GM18498 (cell line): ENCODE measurements around the gene TAAR2.
"Not testable (repeated sequence)": the region's sequence is repeated elsewhere in the genome, so short reads cannot be mapped to it uniquely, and the experiment has no call there.

Experiments
- ATAC-seq: cut with Tn5 transposase; IDR thresholded peaks from one replicate; pipeline ENCODE4 v1.9.1; 2021; ENCODE audit warnings: mild to moderate bottlenecking, moderate library complexity; ENCODE audit not compliant: unreplicated experiment

Gene TAAR2

DNA sequence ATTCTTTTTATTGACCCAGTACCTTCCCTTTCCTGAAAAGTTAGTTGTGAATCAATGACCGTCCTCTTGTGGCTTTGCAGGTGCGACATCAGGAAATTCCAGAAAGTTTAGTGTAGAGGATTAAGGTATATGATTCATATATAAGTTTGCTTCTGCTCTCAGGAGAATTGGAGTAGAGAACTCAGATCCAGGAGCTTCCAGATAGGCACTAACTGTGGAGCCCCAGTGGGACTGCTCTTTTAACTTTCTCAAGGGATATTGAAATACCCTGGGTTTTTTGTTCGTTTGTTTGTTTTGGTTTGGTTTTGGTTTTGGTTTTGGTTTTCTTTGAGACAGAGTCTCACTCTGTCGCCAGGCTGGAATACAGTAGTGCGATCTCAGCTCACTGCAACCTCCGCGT, 9.5 kb downstream of the TAAR2 start:
- no peak for ATAC-seq

DNA sequence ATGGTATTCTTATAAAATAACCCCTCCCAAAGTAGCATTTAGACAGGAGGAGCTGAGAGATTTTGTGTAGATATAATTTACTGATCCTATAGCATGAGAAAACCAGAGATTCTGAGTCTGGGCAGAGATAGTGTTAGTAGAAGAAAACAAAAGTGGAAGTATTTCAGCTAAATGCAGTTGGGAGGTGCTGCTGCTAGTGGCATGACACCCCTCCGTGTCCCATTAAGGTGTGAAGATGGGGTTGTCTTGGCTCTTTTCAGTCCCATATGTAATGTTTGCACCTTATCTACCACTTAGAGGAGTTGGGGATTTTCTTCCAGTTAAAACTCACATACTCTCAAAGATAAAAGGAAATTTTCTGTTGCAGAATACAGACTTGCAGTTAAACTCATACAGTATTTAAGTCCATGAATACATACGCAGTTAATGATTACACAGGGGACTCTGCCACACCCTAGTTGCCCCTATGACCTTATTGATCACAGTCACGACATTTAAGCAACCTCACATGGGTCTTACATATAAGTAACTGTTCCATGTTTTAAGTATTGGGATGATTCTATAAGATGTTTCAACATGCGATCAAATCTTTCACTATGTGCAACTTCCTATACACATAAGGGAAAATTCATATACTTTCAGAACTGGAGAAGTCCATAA, 11.5 kb downstream of the TAAR2 start:
- no peak for ATAC-seq

DNA sequence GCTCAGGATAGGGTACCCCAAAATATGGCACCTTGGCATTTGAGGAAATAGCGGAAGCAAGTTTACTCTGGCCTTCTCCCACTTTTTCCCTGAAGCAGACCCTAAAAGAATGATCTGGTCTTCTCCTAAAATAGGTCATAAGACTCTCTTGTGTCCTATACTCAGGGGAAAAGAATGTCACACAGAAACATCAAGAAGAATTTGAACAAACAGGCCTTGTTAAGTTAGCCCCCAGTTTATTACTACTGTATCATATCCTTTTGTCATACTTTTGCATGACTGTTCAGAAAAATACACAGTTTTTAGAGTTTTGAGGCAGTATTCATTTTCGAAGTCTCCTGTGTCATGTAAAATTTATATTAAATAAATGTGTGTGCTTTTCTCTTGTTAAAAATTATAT, 12.5 kb downstream of the TAAR2 start:
- ATAC-seq, result no peak

DNA sequence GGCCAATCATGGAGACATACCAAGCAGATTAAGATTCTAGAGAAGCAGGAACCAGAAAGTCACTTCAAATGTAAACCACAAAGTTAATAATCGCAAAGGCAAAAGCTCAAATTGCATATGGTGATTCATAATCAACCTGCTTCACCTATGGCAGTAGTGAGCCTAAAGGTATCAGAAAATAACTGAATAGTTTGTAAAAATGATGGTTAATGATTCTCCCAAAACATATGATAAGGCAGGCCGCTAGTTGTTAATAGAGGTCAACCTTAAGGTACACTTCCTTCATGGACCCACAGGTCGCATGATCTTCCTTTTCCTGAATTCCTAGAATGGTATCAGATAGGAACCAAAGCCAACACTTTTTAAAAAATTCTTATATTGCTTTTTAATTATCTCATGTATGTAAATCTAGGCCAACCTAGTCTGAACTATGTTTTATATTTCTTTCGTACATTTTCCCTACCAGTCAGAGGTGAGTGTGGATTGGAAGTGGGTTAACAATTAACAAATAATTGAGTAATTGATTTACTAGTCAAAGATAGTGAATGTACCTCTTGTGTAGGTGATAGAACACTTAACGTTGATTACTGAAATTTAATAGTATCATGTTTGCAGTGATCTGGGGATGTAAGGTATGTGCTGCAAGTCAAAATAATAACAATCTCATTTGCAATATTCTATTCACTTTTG, 16.4 kb downstream of the TAAR2 start:
- no peak for ATAC-seq

DNA sequence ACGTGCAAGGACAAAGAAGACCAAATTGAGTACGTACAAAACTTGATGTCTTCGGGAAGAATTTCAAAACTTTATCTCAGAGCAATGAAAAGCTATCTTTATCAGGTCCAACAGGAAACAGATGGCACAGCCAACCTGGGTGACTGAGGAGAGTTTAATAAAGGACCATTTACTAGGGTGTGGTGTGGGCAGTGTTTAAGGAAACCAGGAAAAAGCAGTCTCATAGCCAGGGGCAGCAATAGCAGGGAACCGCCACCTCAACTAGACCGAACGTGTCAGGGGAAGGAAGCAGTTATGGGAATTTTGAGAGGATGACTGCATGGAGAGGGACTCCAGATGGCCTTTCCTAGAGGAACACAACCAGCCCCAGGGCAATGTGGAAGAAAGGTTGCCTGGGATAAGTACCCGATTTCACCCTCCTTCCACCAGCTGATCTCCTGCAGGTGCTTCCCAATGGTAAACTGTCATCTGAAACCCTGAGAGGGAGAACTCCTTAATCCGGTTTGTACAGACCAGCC, 19.4 kb downstream of the TAAR2 start:
- ATAC-seq, result no peak

DNA sequence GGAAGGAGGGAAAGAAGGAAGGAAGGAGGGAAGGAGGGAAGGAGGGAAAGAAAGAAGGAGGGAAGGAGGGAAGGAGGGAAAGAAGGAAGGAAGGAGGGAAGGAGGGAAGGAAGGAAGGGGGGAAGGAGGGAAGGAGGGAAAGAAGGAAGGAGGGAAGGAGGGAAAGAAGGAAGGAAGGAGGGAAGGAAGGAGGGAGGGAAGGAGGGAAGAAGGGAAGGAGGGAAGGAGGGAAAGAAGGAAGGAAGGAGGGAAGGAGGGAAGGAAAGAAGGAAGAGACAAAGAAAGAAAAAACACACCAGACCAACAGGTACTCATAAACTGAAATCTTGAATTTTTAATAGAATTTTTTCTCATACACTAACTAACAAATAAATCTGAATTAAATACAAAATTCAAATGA, 23.2 kb downstream of the TAAR2 start:
- not testable (repeated sequence) for ATAC-seq

DNA sequence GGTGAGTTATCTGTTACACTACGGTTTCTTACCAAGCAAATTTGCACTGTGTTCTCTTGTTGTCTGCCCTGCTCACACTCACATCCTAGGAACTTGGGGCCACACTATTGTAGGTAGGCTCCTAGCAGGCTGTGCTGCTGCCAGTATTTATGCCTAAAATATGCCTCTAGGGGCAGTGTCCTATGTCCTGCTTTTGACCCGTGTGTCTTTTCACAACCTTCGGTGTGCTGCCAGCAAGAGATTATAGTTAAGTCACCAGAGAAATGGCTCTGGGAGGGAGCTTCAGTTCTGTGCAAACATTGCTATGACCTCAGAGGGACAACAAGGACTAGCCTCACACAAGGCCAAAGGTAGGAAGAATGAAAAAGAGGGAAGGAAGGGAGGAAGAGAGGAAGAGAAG, 25.6 kb downstream of the TAAR2 start:
- ATAC-seq, result peak; percentile 82

DNA sequence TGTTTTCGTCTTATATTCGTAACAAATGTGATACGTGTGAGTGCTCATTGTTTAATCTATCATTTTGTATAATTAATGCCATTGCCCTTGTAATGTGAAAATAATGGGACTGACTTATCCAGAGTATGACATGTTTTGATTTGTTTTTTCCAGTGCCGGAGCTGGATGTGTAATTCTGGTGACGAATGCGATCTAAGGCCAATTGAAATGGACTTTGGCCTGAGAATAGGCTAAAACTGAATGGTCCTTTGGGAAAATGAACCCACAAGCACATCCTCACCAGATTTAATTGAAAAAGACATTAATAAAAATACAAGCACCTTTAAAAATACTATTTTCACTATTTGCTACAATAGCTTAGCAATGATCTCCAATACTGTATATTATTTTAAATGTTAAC, 27.9 kb downstream of the TAAR2 start:
- ATAC-seq, result no peak

DNA sequence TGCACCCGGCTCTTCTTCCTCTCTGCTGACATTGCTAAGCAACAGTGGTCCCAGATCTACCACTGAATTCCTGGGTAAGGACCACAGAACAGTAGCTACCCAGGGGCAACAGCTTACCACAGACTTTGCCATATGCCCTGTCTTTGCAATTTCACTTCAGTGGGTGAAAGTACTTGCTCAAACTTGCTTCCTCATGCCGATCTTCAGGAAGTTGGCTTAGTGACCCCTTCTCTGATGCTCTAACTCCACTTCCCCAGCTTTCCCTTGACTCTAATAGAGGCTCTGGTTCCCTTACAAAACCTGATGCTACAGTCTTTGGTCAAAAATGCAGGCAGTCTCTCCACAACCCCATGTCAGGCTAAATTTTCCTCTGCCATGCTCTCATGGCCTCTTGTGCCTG, 31.2 kb downstream of the TAAR2 start:
- ATAC-seq, result no peak

DNA sequence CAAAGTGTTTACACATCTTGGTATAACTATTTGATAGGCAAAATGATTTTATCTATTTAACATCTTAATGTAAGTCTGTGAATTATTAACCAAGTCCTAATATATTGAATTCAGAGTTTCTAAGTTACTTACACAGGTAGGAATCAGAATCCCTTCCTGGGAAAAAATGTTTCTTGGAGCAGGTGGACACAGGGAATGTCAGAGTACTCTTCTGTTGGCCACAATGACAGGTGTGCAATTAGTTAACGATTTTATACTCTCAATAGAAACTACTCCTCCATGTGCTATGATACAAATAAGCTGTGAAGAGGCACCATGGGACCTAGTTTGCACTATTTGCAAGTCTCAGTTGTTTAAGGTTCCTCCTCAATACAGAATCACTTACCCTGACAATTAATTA, 33.7 kb downstream of the TAAR2 start:
- no peak for ATAC-seq

DNA sequence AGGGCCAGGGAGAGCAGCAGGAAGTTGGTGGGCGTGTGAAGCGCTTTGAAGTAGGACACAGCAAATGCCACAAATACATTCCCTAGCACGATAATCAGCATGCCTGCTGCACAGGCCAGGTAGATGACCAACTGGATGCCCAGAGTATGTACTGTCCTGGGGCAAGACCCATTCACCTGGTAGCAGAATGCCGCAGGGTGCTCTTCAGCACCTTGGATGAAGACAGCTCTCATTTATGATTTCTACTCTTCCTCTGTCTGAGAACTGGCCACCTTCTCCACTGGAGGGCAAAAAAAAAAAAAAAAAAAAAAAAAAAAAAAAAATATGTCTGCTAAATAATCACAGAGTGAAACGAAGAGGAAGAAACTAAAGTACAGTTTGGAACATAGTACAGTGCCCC, 34.6 kb downstream of the TAAR2 start, which contains the start of gene TAAR5:
TSS of gene TAAR5 (minus strand) at position 288 of the 400 bp plus-strand sequence. CDS start at position 233, 55 bp downstream.
- ATAC-seq, result no peak

DNA sequence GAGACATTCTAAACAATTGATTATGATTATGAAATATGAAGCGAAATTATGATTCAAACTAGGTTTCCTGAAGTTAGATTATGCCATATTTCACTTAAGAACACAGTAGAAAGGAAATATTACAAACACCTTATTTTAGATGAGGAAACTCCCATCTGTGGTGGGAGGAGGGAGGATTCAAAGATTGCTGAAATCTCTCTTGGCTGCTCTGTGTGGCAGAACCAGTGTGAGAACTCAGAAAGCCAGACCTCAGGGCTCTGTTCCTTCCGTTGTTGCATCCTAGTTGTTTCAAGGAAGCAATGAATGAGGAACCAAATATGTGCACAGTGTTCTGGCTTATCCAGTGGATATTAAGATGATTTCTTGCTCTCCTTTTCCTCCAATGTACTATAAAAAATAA, 36.7 kb downstream of the TAAR2 start:
- ATAC-seq, result no peak

DNA sequence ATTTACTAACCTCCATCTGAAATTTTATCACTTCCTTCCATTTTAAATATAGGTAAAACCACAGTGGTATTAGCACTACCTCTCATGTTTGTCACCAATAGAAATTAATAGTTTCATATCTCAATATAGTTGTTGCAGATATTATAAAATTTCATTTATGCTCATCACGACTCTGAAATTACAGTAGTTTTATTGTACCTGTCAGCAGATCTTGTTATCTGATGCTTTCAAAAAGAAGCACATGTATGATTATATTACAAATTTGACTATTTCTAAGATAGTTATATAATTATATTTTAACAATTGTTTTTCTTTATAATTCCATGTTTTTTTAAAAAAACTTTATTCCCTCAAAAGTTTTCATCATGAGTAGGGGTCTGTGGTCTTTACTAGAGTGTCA, 39.4 kb downstream of the TAAR2 start:
- ATAC-seq, result no peak

DNA sequence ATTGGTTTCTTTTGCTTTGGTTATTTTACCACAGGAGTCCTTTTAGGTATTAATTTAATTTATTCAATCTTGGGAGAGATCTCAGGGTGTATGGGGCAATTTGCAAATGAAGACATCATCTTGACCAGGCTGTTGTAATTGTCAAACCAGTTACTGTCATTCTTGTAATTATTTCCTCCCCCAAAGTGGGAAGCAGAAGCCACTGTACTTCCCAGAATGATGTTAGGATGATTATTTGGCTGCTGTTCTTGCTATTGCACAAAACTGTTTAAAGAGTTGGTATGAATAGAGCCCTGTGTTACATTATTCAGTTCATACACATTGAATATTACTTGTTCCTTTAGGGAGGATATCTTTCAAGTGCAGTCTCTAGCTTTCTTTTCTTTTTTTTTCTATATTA, 52.3 kb downstream of the TAAR2 start:
- no peak for ATAC-seq

DNA sequence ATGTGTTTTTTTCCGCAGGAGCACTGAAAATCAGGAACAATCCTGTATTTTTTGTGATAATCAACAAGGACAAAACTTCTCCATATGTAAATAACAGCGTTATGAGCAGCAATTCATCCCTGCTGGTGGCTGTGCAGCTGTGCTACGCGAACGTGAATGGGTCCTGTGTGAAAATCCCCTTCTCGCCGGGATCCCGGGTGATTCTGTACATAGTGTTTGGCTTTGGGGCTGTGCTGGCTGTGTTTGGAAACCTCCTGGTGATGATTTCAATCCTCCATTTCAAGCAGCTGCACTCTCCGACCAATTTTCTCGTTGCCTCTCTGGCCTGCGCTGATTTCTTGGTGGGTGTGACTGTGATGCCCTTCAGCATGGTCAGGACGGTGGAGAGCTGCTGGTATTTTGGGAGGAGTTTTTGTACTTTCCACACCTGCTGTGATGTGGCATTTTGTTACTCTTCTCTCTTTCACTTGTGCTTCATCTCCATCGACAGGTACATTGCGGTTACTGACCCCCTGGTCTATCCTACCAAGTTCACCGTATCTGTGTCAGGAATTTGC, 53.8 kb downstream of the TAAR2 start, which contains the start of gene TAAR6:
TSS of gene TAAR6 (plus strand) at position 102 of the 557 bp plus-strand sequence. CDS start at position 102, 0 bp downstream.
- ATAC-seq, result no peak

DNA sequence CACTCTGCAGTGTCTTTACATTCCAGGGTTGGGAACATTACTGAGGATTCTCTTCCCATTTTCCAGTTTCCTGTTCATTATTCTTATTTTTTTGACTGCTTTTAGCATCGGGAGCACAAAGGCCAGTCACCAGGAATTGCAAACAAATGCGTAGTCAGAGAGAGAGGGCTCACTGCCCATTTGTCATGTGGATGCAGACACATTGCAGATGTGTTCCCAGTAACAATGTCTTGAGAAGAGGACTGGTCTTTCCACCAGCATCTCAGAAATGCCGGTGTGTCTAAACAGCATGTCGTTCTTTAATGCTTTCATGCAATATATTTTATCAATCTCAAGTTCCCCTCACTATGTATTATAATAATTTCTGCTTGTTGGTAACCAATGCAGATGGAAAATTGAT, 54.9 kb downstream of the TAAR2 start:
- no peak for ATAC-seq

DNA sequence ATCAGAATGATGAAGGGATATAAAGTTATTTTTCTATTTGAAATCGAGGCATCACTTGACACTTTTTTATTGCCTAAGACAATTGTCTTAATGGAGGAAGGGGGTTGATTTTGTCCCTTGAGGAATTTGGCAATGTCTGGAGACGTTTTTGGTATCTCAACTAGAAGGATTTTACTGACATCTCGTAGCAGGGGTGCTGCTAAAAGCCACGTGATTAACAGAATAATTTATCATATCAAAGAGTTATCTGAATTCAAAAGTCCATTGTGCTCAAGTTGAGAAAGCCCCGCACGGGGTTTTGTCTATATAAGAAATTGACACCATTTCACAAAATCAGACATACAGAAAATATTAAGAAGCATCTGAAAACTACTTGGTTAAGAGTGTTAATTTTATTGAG, 55.5 kb downstream of the TAAR2 start:
- ATAC-seq, result no peak

DNA sequence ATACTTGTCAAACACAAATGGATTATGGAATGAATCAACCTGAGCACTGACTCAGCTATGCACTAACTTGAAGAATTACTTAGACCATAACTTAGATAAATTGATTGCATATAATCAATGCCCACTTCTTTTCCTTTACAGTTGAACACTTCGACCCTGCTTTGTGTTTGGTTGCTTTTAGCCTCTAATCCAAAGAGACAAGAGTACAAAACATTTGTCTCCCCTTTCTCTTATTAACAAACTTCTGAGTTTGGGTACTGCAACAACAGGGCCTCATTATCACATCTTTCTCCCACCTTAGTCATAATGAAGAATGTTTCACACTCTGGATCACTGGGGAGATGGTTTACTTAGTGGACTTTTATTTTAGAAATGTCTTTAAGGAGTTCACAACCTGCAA, 56.5 kb downstream of the TAAR2 start:
- ATAC-seq, result no peak
